PC-3 (cell line): ENCODE data around the gene PHC2. TPM values are rescaled to one million over a fixed set of nuclear protein-coding genes. Genes with fewer than 3 reads are reported as not detected.

Source experiments
- ATAC-seq: fragments of 200-7000 bp; cut with Tn5 transposase; 2 replicates; pipeline ENCODE4 v1.9.1; 2020; ENCODE audit warnings: mild to moderate bottlenecking, moderate library complexity
- BruUV-seq: library from RNA; stranded (reverse); fragments of 400-500 nt; replicated peaks from 2 replicates; lab custom pipeline; 2021; lab: Mats Ljungman, UMichigan
- CTCF ChIA-PET: fragments of 300-600 bp; sonication (Branson Sonifier 250); formaldehyde crosslinking; loops from one replicate; lab custom pipeline; 2022; ENCODE audit warnings: antibody characterized with exemption; lab: Charles Lee
- POLR2A ChIA-PET: fragments of 300-600 bp; sonication (Branson Sonifier 250); formaldehyde crosslinking; loops from one replicate; lab custom pipeline; 2022; ENCODE audit warnings: antibody characterized with exemption; ENCODE audit not compliant: unreplicated experiment; lab: Charles Lee
- DNase-seq: peaks from one replicate; pipeline ENCODE4 v3.0.0-alpha.2; 2015
- H2AFZ ChIP-seq: fragments of 300-600 bp; sonication (generic); 2 replicates; pipeline ENCODE4 v1.6.0; 2016; ENCODE audit warnings: antibody characterized with exemption, low read length
- H3F3A ChIP-seq: fragments of 300-600 bp; sonication (generic); one replicate; pipeline ENCODE4 v1.6.0; 2017; ENCODE audit warnings: antibody characterized with exemption, low read length, control low read depth, mild to moderate bottlenecking; ENCODE audit not compliant: unreplicated experiment
- H3K27ac ChIP-seq: fragments of 300-600 bp; sonication (generic); 2 replicates; pipeline ENCODE4 v1.5.1; 2016; ENCODE audit warnings: mild to moderate bottlenecking, low read length
- H3K27me3 ChIP-seq: fragments of 300-600 bp; sonication (generic); 2 replicates; pipeline ENCODE4 v1.6.1; 2016; ENCODE audit warnings: low read length, mixed read lengths
- H3K36me3 ChIP-seq: fragments of 300-600 bp; sonication (generic); 2 replicates; pipeline ENCODE4 v1.6.1; 2016; ENCODE audit warnings: low read depth, mixed run types, low read length, mixed read lengths
- H3K4me1 ChIP-seq: fragments of 300-600 bp; sonication (generic); 2 replicates; pipeline ENCODE4 v1.5.1; 2016; ENCODE audit warnings: low read length; ENCODE audit not compliant: insufficient read depth
- H3K4me2 ChIP-seq: fragments of 300-600 bp; sonication (generic); 2 replicates; pipeline ENCODE4 v1.6.0; 2016; ENCODE audit warnings: low read length
- H3K4me3 ChIP-seq: fragments of 300-600 bp; sonication (generic); 2 replicates; pipeline ENCODE4 v1.5.1; 2016; ENCODE audit warnings: mild to moderate bottlenecking, low read length, mixed read lengths
- H3K79me2 ChIP-seq: fragments of 300-600 bp; sonication (generic); 2 replicates; pipeline ENCODE4 v1.6.1; 2017; ENCODE audit warnings: low read length, mixed read lengths
- H3K9ac ChIP-seq: fragments of 300-600 bp; sonication (generic); 2 replicates; pipeline ENCODE4 v1.6.0; 2016; ENCODE audit warnings: mild to moderate bottlenecking, low read length
- H3K9me2 ChIP-seq: fragments of 300-600 bp; sonication (generic); replicated peaks from 2 replicates; pipeline ENCODE4 v1.6.1; 2016; ENCODE audit warnings: mixed run types, low read length, mixed read lengths
- H3K9me3 ChIP-seq: fragments of 300-600 bp; sonication (generic); 2 replicates; pipeline ENCODE4 v1.6.1; 2016; ENCODE audit warnings: low read length, mixed read lengths
- H4K20me1 ChIP-seq: fragments of 300-600 bp; sonication (generic); 2 replicates; pipeline ENCODE4 v1.6.1; 2016; ENCODE audit warnings: low read length, mixed read lengths
- CTCF ChIP-seq: fragments of 300-600 bp; sonication (generic); conservative IDR thresholded peaks from 2 replicates; pipeline ENCODE4 v1.5.1; 2017; ENCODE audit warnings: antibody characterized with exemption, low read depth, mild to moderate bottlenecking, low read length
- EZH2 ChIP-seq: fragments of 300-600 bp; sonication (generic); IDR thresholded peaks from one replicate; pipeline ENCODE4 v1.6.1; 2017; ENCODE audit warnings: antibody characterized with exemption, mild to moderate bottlenecking, low read length; ENCODE audit not compliant: unreplicated experiment
- EZH2phosphoT487 ChIP-seq: fragments of 300-600 bp; sonication (generic); IDR thresholded peaks from 2 replicates; pipeline ENCODE4 v1.6.1; 2018; ENCODE audit warnings: mild to moderate bottlenecking, antibody characterized with exemption, low read length, borderline replicate concordance
- intact Hi-C: fragments of 100-400 bp; cut with micrococcal nuclease; formaldehyde crosslinking; loops from 2 replicates; pipeline ENCODE4 v1.9.0; 2023
- total RNA-seq: library from RNA; depleted of rRNA; stranded (reverse); fragments of >200 nt; gene quantifications from 2 replicates; pipeline ENCODE4 v1.2.3, GENCODE V29; 2014

PHC2 gene
- total RNA-seq, 1 experiment from 2014 or later, result 134 TPM

GRCh38 chr1:33366762-33367484, 64.0 kb downstream of the PHC2 start:
- Histone ChIP-seq H3K4me3 (no peak overlapping the region), H4K20me1 (no peaks in the 10 kb centered on the region), H3K27ac (no peak overlapping the region), H3K4me1 (no peaks in the 10 kb centered on the region), H3K79me2 (no peaks in the 10 kb centered on the region), H3K36me3 (peaks cover 47% of the 10 kb centered on the region), H3F3A (no peaks in the 10 kb centered on the region), H3K4me2 (no peak overlapping the region), H3K27me3 (no peaks in the 10 kb centered on the region), H3K9me3 (no peaks in the 10 kb centered on the region), H2AFZ (no peak overlapping the region), H3K9me2 (no peaks in the 10 kb centered on the region), H3K9ac (no peak overlapping the region)
- no peak for ATAC-seq
- DNase-seq, result no peak
- no peak for TF ChIP-seq CTCF
- TF ChIP-seq EZH2phosphoT487, result no peak
- TF ChIP-seq EZH2, result no peak
- CTCF ChIA-PET, result no interaction called here
- intact Hi-C loops, result loop anchor here (1.0 to 10.0 kb wide), 5 partner anchors 72 to 248 kb away; partner anchors contain the start of gene ZSCAN20
- POLR2A ChIA-PET, result no interaction called here
- BruUV-seq, result no TSS peak

GRCh38 chr1:33365560-33365997, 65.3 kb downstream of the PHC2 start:
- ATAC-seq (no peak), DNase-seq (no peak)
- Histone ChIP-seq H3K27me3 (no peaks in the 10 kb centered on the region), H3K4me2 (no peak overlapping the region), H3K4me3 (no peak overlapping the region), H3K27ac (no peak overlapping the region), H3K9me3 (no peaks in the 10 kb centered on the region), H3K9me2 (no peaks in the 10 kb centered on the region), H3K9ac (no peak overlapping the region), H3K79me2 (no peaks in the 10 kb centered on the region), H4K20me1 (no peaks in the 10 kb centered on the region), H3K36me3 (peaks cover 41% of the 10 kb centered on the region), H3K4me1 (no peaks in the 10 kb centered on the region), H2AFZ (no peak overlapping the region), H3F3A (no peaks in the 10 kb centered on the region)
- ChIA-PET CTCF (no interaction called here), POLR2A (no interaction called here)
- no TSS peak for BruUV-seq
- TF ChIP-seq CTCF, result no peak
- no peak for TF ChIP-seq EZH2phosphoT487
- no peak for TF ChIP-seq EZH2
- intact Hi-C loops, result loop anchor here (5.0 to 10.0 kb wide), 4 partner anchors 92 to 249 kb away; partner anchors contain the start of gene ZSCAN20

- H3K27me3 ChIP-seq, result no peaks in the 10 kb centered on the region
- ChIA-PET POLR2A (no interaction called here), CTCF (no interaction called here)
- no peak overlapping the region for H2AFZ ChIP-seq
- H3K36me3 ChIP-seq, result peaks cover 41% of the 10 kb centered on the region
- intact Hi-C loops, result loop anchor here (10.0 kb wide), 1 partner anchor 250 kb away; no protein-coding TSS in a partner anchor
- no peaks in the 10 kb centered on the region for H3K9me2 ChIP-seq
- no peak for TF ChIP-seq EZH2
- no peak overlapping the region for H3K4me2 ChIP-seq
- no peaks in the 10 kb centered on the region for H4K20me1 ChIP-seq
- H3K9ac ChIP-seq, result no peak overlapping the region
- no TSS peak for BruUV-seq
- no peaks in the 10 kb centered on the region for H3K9me3 ChIP-seq
- H3K4me3 ChIP-seq, result no peak overlapping the region
- DNase-seq (no peak), ATAC-seq (no peak)
- no peaks in the 10 kb centered on the region for H3K79me2 ChIP-seq
- no peak overlapping the region for H3K27ac ChIP-seq
- no peaks in the 10 kb centered on the region for H3F3A ChIP-seq
- H3K4me1 ChIP-seq, result no peaks in the 10 kb centered on the region
Observed at GRCh38 chr1:33364565-33364918, 66.4 kb downstream of the PHC2 start.
